Measurements from ENCODE around the gene C1orf216. TPM values are rescaled to one million over a fixed set of nuclear protein-coding genes. Genes with fewer than 3 reads are reported as not detected.

C1orf216 gene
- total RNA-seq, 1 experiment from 2014 or later = 13.9 TPM

GRCh38 chr1:35708441-35708921 lies 10.2 kb downstream of the C1orf216 start:
- no peak overlapping the region for H3K4me2 ChIP-seq (ENCODE audit: low read length)
- no peaks in the 10 kb centered on the region for H3K9me3 ChIP-seq (ENCODE audit: control insufficient read depth in 1 of 2, insufficient read depth in 1 of 2, low read depth in 1 of 2, low read length in 2 of 2)
- H3K27me3 ChIP-seq (ENCODE audit: insufficient read depth, low read length) = no peaks in the 10 kb centered on the region
- ATAC-seq = no peak
- H3K79me2 ChIP-seq (ENCODE audit: insufficient read depth, low read length) = no peaks in the 10 kb centered on the region
- no peak overlapping the region for H2AFZ ChIP-seq (ENCODE audit: low read depth, low read length, poor library complexity, severe bottlenecking)
- ChIA-PET RAD21 (ENCODE audit: low non-redundant PET in 1 of 2, low total read pairs in 2 of 2, uncharacterized antibody in 2 of 2, unreplicated experiment in 2 of 2) (no interaction called here), POLR2A (no interaction called here), CTCF (no interaction called here)
- intact Hi-C loops (cut with micrococcal nuclease) = no loop called here
- no peak overlapping the region for H3K9ac ChIP-seq (ENCODE audit: low read length)
- H3K9me2 ChIP-seq (ENCODE audit: insufficient read depth) = no peaks in the 10 kb centered on the region
- no peaks in the 10 kb centered on the region for H3K36me3 ChIP-seq (ENCODE audit: control insufficient read depth in 1 of 2, insufficient read depth in 2 of 2, low read length in 2 of 2)
- no peak overlapping the region for H3K27ac ChIP-seq (ENCODE audit: low read depth, low read length)
- no peaks in the 10 kb centered on the region for H3K4me1 ChIP-seq (ENCODE audit: control insufficient read depth in 1 of 2, insufficient read depth in 2 of 2, low read length in 2 of 2)
- TF ChIP-seq ELF1 (IDR thresholded peaks at IDR 0.05; ENCODE audit: borderline replicate concordance, low read depth) (no peak), ZFX (IDR thresholded peaks at IDR 0.05) (no peak), EZH2phosphoT487 (IDR thresholded peaks at IDR 0.05; ENCODE audit: borderline replicate concordance) (no peak), EZH2 (IDR thresholded peaks at IDR 0.05) (no peak)
- no peaks in the 10 kb centered on the region for H4K20me1 ChIP-seq (ENCODE audit: insufficient read depth)
- BruUV-seq (replicated peaks) = no TSS peak
- H3K4me3 ChIP-seq (replicated peaks in 1 of 2; ENCODE audit: low read depth in 1 of 2, low read length in 2 of 2) = no peak overlapping the region
- no peak for DNase-seq (ENCODE audit: low read depth, low spot score)

DNA sequence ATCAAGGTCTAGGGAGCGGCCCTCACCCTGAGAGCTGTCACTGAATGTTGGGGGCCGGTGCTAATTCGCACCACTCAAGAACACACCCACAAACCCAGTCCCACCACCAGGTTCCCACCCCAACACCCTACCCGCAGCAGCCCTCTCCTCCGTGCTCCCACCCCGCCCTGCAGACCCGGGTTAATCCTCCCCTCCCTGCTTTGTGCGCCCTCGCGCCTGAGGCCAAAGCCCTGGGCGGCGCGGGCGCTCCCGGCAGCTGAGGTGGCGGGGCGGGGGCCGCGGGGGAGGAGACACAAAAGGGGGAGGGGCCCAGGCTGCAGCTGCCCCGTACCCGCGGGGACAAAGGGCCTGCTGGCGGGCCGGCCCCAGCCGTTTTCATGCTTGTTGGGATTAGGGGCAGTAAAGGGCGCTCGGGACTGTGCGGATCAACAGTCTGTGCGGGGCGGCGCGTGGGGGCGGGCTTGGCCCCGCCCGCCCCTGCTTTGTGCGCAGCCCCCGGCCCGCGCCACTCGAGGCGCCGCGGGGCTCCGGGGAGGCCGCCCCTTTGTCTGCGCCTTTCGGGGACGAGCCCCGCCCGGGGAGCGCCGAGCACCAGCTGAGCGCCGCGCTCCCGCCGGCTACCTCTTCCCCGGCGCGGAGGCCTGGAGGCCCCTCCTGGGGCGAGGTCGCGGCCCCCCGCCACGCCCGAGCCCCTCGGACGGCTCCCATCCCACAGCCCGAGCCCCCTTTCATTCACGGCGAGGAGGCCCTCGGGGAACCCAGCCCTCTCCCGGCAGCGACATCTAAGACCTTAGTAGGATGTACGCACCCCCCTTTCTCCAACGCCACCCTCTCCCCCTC lies 10.9 kb downstream of the C1orf216 start:
- ChIA-PET CTCF (no interaction called here), POLR2A (no interaction called here), RAD21 (ENCODE audit: low non-redundant PET in 1 of 2, low total read pairs in 2 of 2, uncharacterized antibody in 2 of 2, unreplicated experiment in 2 of 2) (no interaction called here)
- Histone ChIP-seq H3K4me3 (replicated peaks in 1 of 2; ENCODE audit: low read depth in 1 of 2, low read length in 2 of 2) (no peak overlapping the region), H3K4me2 (ENCODE audit: low read length) (no peak overlapping the region), H3K9me2 (ENCODE audit: insufficient read depth) (no peaks in the 10 kb centered on the region), H3K27ac (ENCODE audit: low read depth, low read length) (no peak overlapping the region), H3K4me1 (ENCODE audit: control insufficient read depth in 1 of 2, insufficient read depth in 2 of 2, low read length in 2 of 2) (no peaks in the 10 kb centered on the region), H3K27me3 (ENCODE audit: insufficient read depth, low read length) (no peaks in the 10 kb centered on the region), H3K9me3 (ENCODE audit: control insufficient read depth in 1 of 2, insufficient read depth in 1 of 2, low read depth in 1 of 2, low read length in 2 of 2) (no peaks in the 10 kb centered on the region), H3K9ac (ENCODE audit: low read length) (no peak overlapping the region), H2AFZ (ENCODE audit: low read depth, low read length, poor library complexity, severe bottlenecking) (no peak overlapping the region), H3K79me2 (ENCODE audit: insufficient read depth, low read length) (no peaks in the 10 kb centered on the region), H3K36me3 (ENCODE audit: control insufficient read depth in 1 of 2, insufficient read depth in 2 of 2, low read length in 2 of 2) (no peaks in the 10 kb centered on the region), H4K20me1 (ENCODE audit: insufficient read depth) (no peaks in the 10 kb centered on the region)
- DNase-seq (ENCODE audit: low read depth, low spot score) (no peak), ATAC-seq (no peak)
- BruUV-seq (replicated peaks) = no TSS peak
- intact Hi-C loops (cut with micrococcal nuclease) = no loop called here
- no peak for TF ChIP-seq EZH2 (IDR thresholded peaks at IDR 0.05)
- no peak for TF ChIP-seq POLR2AphosphoS5 (IDR thresholded peaks at IDR 0.05; ENCODE audit: low read depth, low read length)
- no peak for TF ChIP-seq JUND (IDR thresholded peaks at IDR 0.05)
- no peak for TF ChIP-seq SIN3A (IDR thresholded peaks at IDR 0.05; ENCODE audit: low read depth)
- no peak for TF ChIP-seq ZFX (IDR thresholded peaks at IDR 0.05)
- no peak for TF ChIP-seq ELF1 (IDR thresholded peaks at IDR 0.05; ENCODE audit: borderline replicate concordance, low read depth)
- no peak for TF ChIP-seq SP1 (IDR thresholded peaks at IDR 0.05; ENCODE audit: low read depth)
- no peak for TF ChIP-seq ZNF274 (IDR thresholded peaks at IDR 0.05; ENCODE audit: low read depth, low read length)
- TF ChIP-seq POLR2A (IDR thresholded peaks at IDR 0.05; ENCODE audit: borderline replicate concordance, extremely low read depth, insufficient read depth, insufficient read length) = no peak
- TF ChIP-seq CBX3 (IDR thresholded peaks at IDR 0.05; ENCODE audit: low read depth) = no peak
- no peak for TF ChIP-seq ZBTB33 (IDR thresholded peaks at IDR 0.05; ENCODE audit: extremely low read depth, insufficient replicate concordance, low read length)
- no peak for TF ChIP-seq SRF (IDR thresholded peaks at IDR 0.05; ENCODE audit: low read depth)
- TF ChIP-seq, protein P1, sequence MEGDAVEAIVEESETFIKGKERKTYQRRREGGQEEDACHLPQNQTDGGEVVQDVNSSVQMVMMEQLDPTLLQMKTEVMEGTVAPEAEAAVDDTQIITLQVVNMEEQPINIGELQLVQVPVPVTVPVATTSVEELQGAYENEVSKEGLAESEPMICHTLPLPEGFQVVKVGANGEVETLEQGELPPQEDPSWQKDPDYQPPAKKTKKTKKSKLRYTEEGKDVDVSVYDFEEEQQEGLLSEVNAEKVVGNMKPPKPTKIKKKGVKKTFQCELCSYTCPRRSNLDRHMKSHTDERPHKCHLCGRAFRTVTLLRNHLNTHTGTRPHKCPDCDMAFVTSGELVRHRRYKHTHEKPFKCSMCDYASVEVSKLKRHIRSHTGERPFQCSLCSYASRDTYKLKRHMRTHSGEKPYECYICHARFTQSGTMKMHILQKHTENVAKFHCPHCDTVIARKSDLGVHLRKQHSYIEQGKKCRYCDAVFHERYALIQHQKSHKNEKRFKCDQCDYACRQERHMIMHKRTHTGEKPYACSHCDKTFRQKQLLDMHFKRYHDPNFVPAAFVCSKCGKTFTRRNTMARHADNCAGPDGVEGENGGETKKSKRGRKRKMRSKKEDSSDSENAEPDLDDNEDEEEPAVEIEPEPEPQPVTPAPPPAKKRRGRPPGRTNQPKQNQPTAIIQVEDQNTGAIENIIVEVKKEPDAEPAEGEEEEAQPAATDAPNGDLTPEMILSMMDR (IDR thresholded peaks at IDR 0.05 in 2 of 3, conservative IDR thresholded peaks at IDR 0.05 in 1 of 3; ENCODE audit: borderline replicate concordance in 1 of 3, insufficient read depth in 1 of 3, low read depth in 2 of 3, low read length in 2 of 3) = no peak
